ENCODE data around the gene TIFAB.

TIFAB gene

DNA sequence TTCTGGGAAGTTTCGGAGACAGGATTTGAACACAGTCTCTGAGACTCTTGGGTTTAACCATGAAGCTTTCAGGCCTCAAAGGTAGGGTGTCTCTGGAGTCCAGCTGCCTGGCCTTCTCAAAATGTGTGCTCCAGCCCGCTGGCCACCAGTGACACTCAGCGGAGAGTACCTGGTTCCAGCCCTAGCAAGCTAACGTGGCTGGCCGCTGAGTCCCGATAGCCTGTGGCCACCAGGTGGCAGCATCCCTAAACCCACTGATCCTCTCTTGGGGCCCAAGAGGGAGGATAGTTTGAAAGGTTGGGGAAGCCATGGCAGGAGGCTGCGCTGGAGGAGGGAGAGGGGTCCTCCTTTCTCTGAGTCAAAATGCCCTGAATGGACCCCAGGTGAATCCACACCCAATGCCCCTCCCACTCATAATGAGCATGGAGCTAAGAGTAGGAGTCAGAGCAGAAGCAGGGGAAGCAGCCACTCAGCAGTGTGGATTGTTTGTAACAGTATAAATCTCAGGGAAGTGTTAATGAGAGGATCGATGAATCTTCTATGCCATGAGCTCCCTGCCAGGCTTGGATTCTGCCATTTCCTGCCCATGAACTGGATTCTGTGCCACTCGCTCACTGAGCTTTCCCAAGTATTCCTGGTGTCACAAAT, 5.4 kb upstream of the TIFAB start:
- DNase-seq = peak; percentile 59

GRCh38 chr5:135456238-135457099, 4.3 kb upstream of the TIFAB start:
- DNase-seq = no peak

GRCh38 chr5:135455876-135456237, 3.7 kb upstream of the TIFAB start:
- no peak for DNase-seq

GRCh38 chr5:135454946-135455345, 2.8 kb upstream of the TIFAB start:
- DNase-seq = no peak

DNA sequence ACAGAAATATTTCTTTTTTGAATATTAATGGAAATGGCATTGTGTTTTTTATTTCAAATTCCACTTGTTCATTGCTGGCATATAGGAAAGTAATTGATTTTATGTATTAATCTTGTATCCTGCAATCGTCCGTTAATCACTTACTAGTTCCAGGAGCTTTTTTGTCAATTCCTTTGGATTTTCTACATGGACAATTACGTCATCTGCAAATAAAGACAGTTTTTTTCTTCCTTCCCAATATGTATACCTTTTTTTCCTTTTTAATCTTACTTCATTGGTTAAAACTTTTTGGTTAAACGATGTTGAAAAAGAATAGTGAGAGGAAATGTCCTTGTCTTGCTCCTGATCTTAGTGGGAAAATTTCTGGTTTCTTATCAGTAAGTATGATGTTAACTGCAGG, 1.5 kb upstream of the TIFAB start:
- no peak for DNase-seq

DNA sequence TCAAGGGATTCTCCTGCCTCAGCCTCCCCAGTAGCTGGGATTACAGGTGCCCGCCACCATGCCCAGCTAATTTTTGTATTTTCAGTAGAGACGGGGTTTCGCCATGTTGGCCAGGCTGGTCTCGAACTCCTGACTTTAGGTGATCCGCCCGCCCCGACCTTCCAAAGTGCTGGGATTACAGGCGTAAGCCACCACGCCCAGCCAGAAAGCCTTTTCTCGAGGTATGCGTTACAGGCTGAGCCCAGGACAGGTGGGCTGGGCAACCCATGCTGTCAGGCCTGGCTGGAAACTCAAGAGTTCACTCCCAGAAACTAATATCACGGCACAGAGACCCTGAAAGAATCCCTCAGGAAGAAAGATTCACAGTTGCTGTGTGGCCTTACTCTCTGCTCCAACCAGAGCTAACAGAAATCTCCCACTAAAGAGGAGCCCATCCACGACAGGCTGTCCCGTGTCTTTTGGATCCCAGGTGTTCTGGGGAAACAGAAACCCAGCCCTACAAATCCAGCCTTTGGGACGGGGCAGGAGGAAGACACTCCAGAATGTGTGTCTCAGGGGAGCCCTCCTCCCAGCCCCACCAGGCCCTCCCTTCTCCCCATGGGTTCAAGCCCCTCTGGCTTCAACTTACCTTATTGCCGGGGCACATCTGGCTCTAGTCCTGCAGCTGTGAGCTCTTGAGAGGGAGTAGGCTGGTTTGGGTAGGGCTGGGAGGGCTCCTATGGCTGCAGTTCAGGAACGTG, 400 bp downstream of the TIFAB start:
- DNase-seq = no peak

- DNase-seq = no peak
Observed at GRCh38 chr5:135450952-135451351, 1.2 kb downstream of the TIFAB start.

- no peak for DNase-seq
Observed at GRCh38 chr5:135450336-135450735, 1.8 kb downstream of the TIFAB start.

DNA sequence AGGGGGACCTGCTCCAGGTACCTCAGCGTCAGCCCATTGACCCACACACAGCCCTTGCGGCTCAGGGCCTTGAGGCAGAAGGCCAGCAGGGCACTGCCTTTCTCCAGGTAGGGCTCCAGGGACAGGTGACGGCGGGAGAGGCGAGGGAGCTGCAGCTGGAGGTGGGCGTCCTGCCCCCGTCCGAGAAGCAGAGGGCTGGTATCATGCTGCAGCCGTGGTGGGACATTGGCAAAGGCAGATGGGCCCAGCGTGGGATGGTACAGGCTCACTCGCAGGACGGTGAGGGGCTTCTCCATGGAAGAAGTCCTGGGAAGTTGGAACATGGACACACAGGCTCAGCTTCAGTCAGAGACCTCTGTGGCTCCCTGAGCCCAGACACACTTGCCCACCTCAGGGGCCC, 2.5 kb downstream of the TIFAB start:
- DNase-seq = no peak

DNA sequence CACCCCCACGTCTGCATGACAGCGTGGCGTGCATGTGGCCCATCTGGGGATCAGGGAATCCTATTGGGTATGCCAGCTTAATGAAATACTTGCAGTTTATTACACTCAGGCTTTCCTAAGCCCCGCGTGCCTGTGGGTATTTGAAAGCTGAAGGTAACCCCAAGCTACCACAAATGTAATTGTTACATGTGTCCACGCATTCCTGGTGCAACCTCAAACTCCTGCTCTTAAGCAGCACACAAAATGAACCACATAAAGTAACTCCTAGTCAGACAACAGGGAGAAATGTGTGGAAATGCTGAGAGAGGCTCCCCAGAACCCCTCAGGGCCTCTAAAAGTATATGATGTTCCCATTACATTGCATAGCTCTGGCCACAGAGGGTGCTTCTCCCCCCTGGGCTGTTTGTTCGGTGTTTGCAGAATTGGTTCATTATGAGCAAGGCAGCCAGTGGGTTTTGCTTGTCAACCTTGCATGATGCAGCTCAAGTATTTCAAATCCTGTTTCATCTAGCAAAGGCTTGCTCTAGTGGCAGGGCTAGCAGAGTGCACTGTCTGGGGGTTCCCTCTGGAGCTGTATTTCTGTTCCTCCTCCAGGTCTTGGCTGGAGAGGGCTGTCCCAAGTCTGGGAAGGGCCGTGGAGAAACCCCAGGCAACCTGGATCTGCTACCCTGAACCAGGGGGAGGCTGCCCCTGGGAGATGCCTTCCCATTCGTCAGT, 3.2 kb downstream of the TIFAB start:
- no peak for DNase-seq

DNA sequence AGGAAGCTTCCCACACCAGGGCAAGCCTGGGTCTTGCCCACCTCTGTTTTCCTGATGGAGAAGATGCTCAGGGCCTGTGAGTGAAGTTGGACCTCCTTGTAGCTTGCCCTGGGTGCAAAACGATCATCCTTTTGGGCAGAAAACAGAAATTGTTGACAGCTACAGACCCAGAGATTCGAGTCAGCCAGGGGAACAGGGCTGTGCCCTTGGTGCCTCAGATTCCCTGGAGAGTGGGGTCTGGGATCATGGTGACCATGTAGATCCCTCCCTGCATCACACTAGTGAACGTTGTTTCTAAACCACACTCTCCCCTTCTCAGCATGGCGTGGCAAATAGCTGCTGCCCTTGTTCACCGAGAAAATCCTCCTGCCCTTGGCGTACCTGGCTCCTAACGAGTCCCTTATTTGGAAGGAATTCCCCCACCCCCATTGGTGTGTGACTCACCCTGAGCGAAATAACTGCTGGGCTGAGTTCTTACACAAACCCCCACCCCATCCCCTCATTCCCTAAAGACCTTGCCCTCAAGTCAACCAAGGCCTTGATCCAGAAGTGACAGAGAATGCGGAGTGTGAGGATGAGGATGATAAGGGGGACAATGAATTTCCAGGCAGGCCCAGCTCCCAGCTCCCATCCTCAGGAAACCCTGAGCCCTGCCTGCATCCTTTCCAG, 3.9 kb downstream of the TIFAB start:
- DNase-seq = no peak

- DNase-seq = no peak
Observed at GRCh38 chr5:135447298-135447929, 4.7 kb downstream of the TIFAB start, which contains the start of gene DCANP1. TSS of gene DCANP1 (minus strand) at chr5:135447348. CDS start at chr5:135447108, 240 bp downstream.

GRCh38 chr5:135446615-135447014, 5.5 kb downstream of the TIFAB start:
- DNase-seq = no peak

- DNase-seq = no peak
Observed at GRCh38 chr5:135446206-135446605, 5.9 kb downstream of the TIFAB start.

DNA sequence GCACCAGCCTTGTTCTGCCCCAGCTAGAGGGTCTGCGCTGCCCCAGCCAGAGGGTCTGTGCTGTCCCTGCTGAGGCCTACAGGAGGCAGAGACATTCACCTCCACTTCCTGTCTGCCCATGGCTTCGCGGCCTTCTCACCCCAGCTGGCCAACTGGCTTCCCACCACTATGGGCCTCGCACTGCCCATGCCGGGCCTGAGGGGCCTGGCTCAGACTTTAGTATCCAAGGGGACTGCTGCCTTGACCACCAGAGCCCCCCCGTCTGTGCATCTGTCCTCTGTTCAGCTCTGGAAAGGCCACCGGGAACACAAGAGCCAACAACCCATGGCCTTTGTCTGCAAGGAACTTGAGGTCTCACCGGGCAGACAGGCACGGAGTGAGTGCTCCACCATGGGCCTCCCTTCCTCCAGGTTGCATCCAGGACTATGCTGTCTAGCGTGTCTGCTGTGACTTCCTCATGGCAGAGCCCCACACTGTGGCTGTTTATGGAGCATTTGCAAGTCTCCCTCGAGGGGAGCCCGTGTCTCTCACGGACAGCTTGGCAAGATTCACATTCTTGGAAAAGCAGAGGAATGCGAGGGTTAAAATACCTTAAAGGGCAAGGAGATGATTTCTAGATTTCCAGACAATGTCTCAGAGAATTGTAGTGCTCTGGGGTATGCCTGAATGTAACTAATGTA, 6.7 kb downstream of the TIFAB start:
- DNase-seq = no peak

- no peak for DNase-seq
Observed at GRCh38 chr5:135444881-135445280, 7.3 kb downstream of the TIFAB start.

- no peak for DNase-seq
Observed at GRCh38 chr5:135444360-135444759, 7.8 kb downstream of the TIFAB start.

DNA sequence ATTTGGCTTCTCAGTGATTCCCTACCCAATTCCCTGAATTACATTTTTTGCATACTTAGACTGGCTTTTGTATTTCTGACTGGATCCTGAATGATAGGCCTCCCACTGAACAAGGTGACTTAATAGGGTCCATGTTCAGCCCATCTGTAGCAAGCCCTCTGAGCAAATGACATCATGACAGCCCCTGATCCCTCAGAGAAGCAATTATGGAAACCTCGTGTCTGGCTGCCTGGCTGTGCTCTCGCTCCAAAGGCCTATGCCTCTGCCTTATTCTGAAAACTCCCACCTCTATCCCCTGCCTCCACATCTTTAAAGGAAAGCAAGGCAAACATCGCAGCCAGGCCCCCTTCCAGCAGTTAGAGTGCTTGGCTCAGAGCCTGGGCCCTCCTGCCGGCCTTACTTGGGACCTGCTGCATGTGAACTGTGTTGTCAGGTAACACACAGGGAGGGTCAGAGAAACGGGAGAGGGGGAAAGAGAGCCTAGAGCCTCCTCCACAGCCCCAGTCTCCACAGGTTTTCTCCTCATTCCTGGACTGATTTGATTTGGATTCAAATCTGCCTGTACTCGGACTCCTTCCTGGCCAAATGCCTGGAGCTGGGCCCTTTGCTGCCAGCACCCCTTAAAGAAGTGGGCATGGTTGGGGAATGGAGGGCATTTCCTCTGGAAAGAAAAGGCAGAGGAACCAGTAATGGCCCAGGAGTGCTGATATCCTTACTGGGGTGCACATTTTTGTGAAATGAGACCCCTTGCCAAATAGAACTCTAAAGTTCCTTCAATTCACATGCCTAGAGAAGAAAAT, 8.8 kb downstream of the TIFAB start:
- no peak for DNase-seq

DNA sequence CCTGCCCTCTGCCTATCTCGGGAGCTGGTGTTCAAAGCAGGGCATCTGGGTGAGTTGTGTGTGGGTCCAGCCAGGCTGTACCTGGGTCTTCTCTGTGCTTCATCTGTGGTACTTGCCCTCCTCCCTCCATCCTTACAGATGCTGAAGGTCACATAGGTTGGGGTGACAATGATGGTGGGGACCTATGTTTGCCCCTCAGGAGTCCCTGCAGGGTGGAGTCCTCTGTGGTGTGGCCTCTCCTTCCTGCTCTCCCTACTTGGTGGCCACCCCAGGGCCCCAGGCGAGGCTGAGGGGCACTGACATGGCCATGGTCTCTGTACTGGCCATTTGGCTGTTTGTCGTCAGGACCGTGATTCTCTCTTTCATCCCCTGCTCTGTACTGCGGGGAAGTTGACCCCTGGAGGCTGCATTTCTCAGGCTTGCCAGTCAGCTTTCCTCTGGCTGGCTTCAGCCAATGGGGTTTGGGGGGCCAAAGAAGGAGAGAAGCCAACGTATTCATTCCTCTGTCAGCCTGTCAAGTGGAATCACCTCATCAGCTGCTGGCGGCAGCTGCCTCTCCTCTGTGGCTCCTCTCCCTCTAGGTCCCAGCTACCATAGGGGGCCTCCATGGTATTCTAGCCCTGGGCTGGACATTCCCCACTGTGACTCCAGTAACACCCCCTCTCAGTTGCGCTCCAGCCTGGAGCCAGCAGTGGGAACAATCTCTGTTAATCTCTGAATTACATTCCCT, 9.6 kb downstream of the TIFAB start:
- no peak for DNase-seq

DNA sequence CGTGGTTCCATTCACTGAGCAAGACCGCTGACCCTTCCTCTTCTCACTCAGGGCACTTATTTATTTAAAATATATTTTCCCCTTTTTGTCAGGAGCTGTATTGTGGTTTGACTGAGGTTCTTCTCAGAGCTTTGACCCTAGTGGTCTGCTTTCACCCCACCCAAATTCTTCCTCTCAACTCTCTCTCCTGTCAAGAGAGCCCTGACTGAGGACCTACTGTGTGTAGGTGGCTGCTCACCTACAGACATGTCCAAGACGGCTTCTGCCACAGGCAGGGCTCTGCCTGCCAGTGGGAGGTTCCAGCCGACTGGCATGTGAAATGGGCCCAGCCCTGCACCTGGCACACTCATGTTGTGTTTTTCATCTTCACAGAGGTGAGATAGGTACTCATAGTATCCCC, 10.2 kb downstream of the TIFAB start:
- DNase-seq = no peak

All from activated naive CD4-positive, alpha-beta T cell treated with anti-CD3 and anti-CD28 coated beads, Interleukin-2, amount 50 U/mL, for 16 hours (primary cell).